ENCODE data around the gene CRYL1.

CRYL1 gene

GRCh38 chr13:20451397-20451796 lies 74.3 kb downstream of the CRYL1 start:
- Histone ChIP-seq H3K4me1 (ENCODE audit: control insufficient read depth, low read length) (no peaks in the 10 kb centered on the region), H3F3A (ENCODE audit: control insufficient read depth, insufficient read depth) (no peaks in the 10 kb centered on the region), H3K9me2 (replicated peaks; ENCODE audit: control insufficient read depth, low read length) (no peaks in the 10 kb centered on the region), H4K20me1 (ENCODE audit: control insufficient read depth, insufficient read depth, low read depth, low read length) (no peaks in the 10 kb centered on the region), H3K4me3 (ENCODE audit: low read length) (no peak overlapping the region), H3K4me2 (ENCODE audit: low read length) (no peak overlapping the region), H3K27ac (ENCODE audit: low read depth, low read length) (no peak overlapping the region), H3K79me2 (ENCODE audit: control insufficient read depth, low read length) (no peaks in the 10 kb centered on the region), H3K36me3 (ENCODE audit: control insufficient read depth, low read length) (no peaks in the 10 kb centered on the region), H3K9me3 (ENCODE audit: control insufficient read depth, insufficient read depth, low read length) (peaks cover 12% of the 10 kb centered on the region), H3K27me3 (ENCODE audit: control insufficient read depth, low read length) (no peaks in the 10 kb centered on the region)
- TF ChIP-seq EZH2phosphoT487 (IDR thresholded peaks at IDR 0.05; ENCODE audit: borderline replicate concordance, low read length) (no peak), CTCF (IDR thresholded peaks at IDR 0.05; ENCODE audit: low read depth, low read length, poor library complexity, severe bottlenecking) (no peak)

GRCh38 chr13:20448470-20448869 lies 77.2 kb downstream of the CRYL1 start:
- Histone ChIP-seq H3K27ac (ENCODE audit: low read depth, low read length) (no peak overlapping the region), H3K27me3 (ENCODE audit: control insufficient read depth, low read length) (no peaks in the 10 kb centered on the region), H3K4me2 (ENCODE audit: low read length) (no peak overlapping the region), H3K79me2 (ENCODE audit: control insufficient read depth, low read length) (no peaks in the 10 kb centered on the region), H3F3A (ENCODE audit: control insufficient read depth, insufficient read depth) (no peaks in the 10 kb centered on the region), H3K36me3 (ENCODE audit: control insufficient read depth, low read length) (no peaks in the 10 kb centered on the region), H3K9me3 (ENCODE audit: control insufficient read depth, insufficient read depth, low read length) (peaks cover 12% of the 10 kb centered on the region), H3K9me2 (replicated peaks; ENCODE audit: control insufficient read depth, low read length) (no peaks in the 10 kb centered on the region), H3K4me3 (ENCODE audit: low read length) (no peak overlapping the region), H4K20me1 (ENCODE audit: control insufficient read depth, insufficient read depth, low read depth, low read length) (no peaks in the 10 kb centered on the region), H3K4me1 (ENCODE audit: control insufficient read depth, low read length) (no peaks in the 10 kb centered on the region)
- TF ChIP-seq CTCF (IDR thresholded peaks at IDR 0.05; ENCODE audit: low read depth, low read length, poor library complexity, severe bottlenecking) (no peak), EZH2phosphoT487 (IDR thresholded peaks at IDR 0.05; ENCODE audit: borderline replicate concordance, low read length) (no peak)

- Histone ChIP-seq H3F3A (ENCODE audit: control insufficient read depth, insufficient read depth) (no peaks in the 10 kb centered on the region), H3K4me2 (ENCODE audit: low read length) (no peak overlapping the region), H3K9me3 (ENCODE audit: control insufficient read depth, insufficient read depth, low read length) (peaks cover 12% of the 10 kb centered on the region), H3K79me2 (ENCODE audit: control insufficient read depth, low read length) (no peaks in the 10 kb centered on the region), H3K4me3 (ENCODE audit: low read length) (no peak overlapping the region), H3K27me3 (ENCODE audit: control insufficient read depth, low read length) (peaks cover 8% of the 10 kb centered on the region; the same call in 1 of the 2 replicates), H3K27ac (ENCODE audit: low read depth, low read length) (no peak overlapping the region), H3K9me2 (replicated peaks; ENCODE audit: control insufficient read depth, low read length) (no peaks in the 10 kb centered on the region), H4K20me1 (ENCODE audit: control insufficient read depth, insufficient read depth, low read depth, low read length) (no peaks in the 10 kb centered on the region), H3K36me3 (ENCODE audit: control insufficient read depth, low read length) (no peaks in the 10 kb centered on the region), H3K4me1 (ENCODE audit: control insufficient read depth, low read length) (no peaks in the 10 kb centered on the region)
- TF ChIP-seq EZH2phosphoT487 (IDR thresholded peaks at IDR 0.05; ENCODE audit: borderline replicate concordance, low read length) (no peak), CTCF (IDR thresholded peaks at IDR 0.05; ENCODE audit: low read depth, low read length, poor library complexity, severe bottlenecking) (no peak)
These were observed 78.8 kb downstream of the CRYL1 start for GRCh38 chr13:20446900-20447299.
